Activated T-cell treated with anti-CD3 and anti-CD28 coated beads for 4 hours (primary cell): ENCODE results near the gene ACR.

Experiments used
- DNase-seq: peaks from one replicate; pipeline ENCODE4 v3.0.0-alpha.2; 2020

ACR gene

GRCh38 chr22:50719814-50720300 lies 18.1 kb upstream of the ACR start:
- no peak for DNase-seq

GRCh38 chr22:50720301-50721256 lies 17.4 kb upstream of the ACR start:
- DNase-seq = no peak

- DNase-seq = no peak
Observed at GRCh38 chr22:50721257-50721844, 16.7 kb upstream of the ACR start.

DNA sequence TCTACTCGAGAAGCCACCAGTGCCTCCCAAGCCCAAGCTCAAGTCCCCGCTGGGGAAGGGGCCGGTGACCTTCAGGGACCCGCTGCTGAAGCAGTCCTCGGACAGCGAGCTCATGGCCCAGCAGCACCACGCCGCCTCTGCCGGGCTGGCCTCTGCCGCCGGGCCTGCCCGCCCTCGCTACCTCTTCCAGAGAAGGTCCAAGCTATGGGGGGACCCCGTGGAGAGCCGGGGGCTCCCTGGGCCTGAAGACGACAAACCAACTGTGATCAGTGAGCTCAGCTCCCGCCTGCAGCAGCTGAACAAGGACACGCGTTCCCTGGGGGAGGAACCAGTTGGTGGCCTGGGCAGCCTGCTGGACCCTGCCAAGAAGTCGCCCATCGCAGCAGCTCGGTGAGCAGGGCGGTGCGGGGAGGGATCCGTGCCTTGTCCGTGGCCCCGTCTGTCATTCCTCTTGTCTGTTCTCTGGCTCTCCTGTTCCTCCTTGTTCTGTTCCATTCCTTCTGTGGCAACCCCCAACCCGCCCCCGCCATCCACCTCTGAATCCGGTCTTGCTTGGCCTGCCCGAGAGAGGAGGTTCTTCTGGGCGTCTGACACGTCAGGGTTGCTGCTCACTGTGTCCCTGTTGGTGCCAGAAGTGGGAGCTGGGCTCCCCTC lies 15.8 kb upstream of the ACR start:
- DNase-seq = no peak

- no peak for DNase-seq
Observed at GRCh38 chr22:50722716-50723428, 15.1 kb upstream of the ACR start.

DNA sequence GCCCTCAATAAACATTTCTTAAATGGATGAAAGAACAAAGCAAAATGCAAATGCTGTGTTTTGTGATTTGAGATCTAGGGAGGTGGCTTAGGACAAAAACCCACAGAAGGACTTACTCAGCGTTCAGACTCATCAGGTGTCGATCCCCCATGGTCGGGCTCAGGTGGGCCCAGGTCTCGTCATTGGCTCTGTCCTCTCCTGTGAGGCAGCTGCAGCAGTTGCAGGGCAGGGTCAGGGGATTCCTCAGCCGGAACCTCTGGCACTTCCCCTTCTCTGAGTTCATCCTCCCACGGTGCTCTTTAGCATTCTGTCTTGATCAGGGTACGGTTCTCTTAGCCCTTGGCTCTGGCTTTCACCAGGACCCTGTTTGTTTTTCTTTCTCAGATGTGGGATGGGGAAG lies 14.0 kb upstream of the ACR start:
- no peak for DNase-seq

GRCh38 chr22:50724616-50725015 lies 13.4 kb upstream of the ACR start:
- DNase-seq = no peak

GRCh38 chr22:50725597-50725996 lies 12.4 kb upstream of the ACR start:
- no peak for DNase-seq

GRCh38 chr22:50726643-50727340 lies 11.2 kb upstream of the ACR start:
- no peak for DNase-seq

DNA sequence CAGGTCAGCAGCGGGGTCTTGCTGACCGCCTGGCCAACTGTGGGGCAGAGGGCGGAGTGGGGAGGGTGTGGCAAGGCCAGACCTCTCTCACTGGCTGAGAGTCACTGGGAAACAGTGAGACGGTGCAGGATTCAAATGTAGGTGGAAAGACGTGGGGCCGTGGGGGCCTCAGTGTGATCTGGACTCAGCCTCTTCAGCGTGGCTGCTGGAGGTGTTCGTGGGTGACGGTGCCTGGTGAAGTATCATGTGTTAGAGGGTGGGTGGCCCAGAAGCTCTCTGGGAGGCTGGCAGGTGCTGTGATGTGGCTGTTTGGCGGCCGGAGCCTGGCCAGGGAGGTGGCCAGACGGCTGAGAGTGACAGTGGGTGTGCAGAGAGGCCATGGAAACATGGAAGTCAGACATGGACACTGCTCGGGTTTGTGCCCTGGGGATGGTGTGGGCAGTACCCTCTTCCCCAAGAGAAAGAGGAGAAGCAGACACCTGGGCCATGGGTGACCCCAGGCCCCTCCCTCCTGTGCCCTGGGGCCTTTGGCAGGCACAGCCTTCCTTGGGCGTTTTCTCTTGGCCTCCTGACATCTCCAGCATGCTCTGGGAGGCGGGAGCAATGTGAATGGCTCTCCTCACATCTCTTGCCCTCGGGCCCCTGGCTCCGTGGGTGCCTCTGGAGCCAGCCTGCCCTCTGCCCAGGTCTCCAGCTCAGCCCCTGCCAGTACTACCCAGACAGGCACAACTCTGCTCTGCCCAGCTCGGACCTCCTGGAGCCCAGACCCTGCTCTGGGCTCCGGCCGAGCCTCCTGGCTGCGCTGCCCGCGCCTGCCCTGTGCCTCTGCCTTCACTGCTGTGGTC lies 10.1 kb upstream of the ACR start:
- no peak for DNase-seq

- DNase-seq = no peak
Observed at GRCh38 chr22:50728523-50728931, 9.5 kb upstream of the ACR start.

GRCh38 chr22:50729391-50730012 lies 8.5 kb upstream of the ACR start:
- DNase-seq = no peak

- no peak for DNase-seq
Observed at GRCh38 chr22:50730013-50730891, 7.8 kb upstream of the ACR start.

GRCh38 chr22:50730941-50731661 lies 6.9 kb upstream of the ACR start:
- DNase-seq = no peak

DNA sequence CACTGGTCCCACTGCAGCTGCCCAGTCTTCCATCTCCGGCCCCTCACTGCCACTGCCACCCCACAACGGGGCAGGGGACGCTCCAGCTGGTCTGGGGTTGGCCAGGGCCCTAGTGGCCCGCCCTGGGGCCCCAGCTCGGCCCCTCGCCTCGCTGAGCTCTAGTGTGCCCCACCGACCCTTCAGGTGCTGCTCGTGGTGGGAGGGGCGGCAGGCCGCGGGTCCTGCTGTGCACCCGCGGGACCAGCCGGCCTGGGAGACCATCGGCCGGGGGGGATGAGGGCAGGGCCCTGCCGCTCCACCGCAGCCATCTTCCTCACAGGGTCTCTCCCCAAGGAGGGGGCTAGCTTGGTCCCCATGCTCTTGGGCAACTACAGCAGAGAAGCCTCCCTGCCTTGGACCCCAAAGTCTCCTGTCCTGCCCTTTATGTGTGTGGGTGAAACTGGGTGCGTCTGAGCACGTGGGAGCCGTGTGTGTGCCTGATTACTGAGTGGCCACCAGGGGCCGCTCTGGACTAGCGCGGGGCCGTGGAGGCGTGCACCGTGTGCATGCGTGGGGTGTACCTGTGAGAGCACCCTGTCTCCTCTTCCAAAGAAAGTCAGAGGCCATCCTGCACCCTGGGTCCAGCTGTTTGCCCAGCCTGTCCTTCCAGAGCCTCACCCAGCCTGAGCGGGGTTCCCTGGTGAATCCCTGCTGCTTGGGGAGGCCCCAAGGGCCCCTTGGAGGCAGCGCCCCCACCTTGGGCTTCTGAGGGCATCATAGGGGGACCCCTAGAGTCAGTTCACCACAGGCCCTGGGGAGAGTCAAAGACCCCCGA lies 6.0 kb upstream of the ACR start:
- peak; percentile 42 for DNase-seq

GRCh38 chr22:50732681-50733080 lies 5.3 kb upstream of the ACR start:
- no peak for DNase-seq

- DNase-seq = no peak
Observed at GRCh38 chr22:50733521-50734342, 4.3 kb upstream of the ACR start.
